BLaER1 (cell line): Measurements from ENCODE around the gene TMEM97.

ENCODE experiments used
- H3K27ac ChIP-seq: shearing (Covaris generic); formaldehyde crosslinking; 2 replicates; pipeline ENCODE4 v1.8.1; 2022
- H3K27me3 ChIP-seq: shearing (Covaris generic); formaldehyde crosslinking; 2 replicates; pipeline ENCODE4 v1.8.1; 2022
- H3K36me3 ChIP-seq: shearing (Covaris generic); formaldehyde crosslinking; 2 replicates; pipeline ENCODE4 v1.8.1; 2022
- H3K4me1 ChIP-seq: shearing (Covaris generic); formaldehyde crosslinking; 2 replicates; pipeline ENCODE4 v1.8.1; 2022
- H3K4me2 ChIP-seq: shearing (Covaris generic); formaldehyde crosslinking; 2 replicates; pipeline ENCODE4 v1.8.1; 2022
- H3K4me3 ChIP-seq: shearing (Covaris generic); formaldehyde crosslinking; 2 replicates; pipeline ENCODE4 v1.8.1; 2022
- H3K9ac ChIP-seq: shearing (Covaris generic); formaldehyde crosslinking; 2 replicates; pipeline ENCODE4 v1.8.1; 2022
- H3K9me3 ChIP-seq: shearing (Covaris generic); formaldehyde crosslinking; 2 replicates; pipeline ENCODE4 v1.8.1; 2022
- H4K20me1 ChIP-seq: shearing (Covaris generic); formaldehyde crosslinking; 2 replicates; pipeline ENCODE4 v1.8.1; 2022
- Cebpa-rat ChIP-seq: shearing (Covaris generic); IDR thresholded peaks from 2 replicates; pipeline ENCODE4 v1.8.1; 2022

The TMEM97 gene

GRCh38 chr17:28369684-28370034 is 50.7 kb downstream of the TMEM97 start:
- H3K4me2 ChIP-seq = no peak overlapping the region
- no peak overlapping the region for H3K9ac ChIP-seq
- H3K27ac ChIP-seq = no peak overlapping the region

GRCh38 chr17:28370035-28370743 is 51.2 kb downstream of the TMEM97 start, which contains the start of gene VTN:
Gene VTN, minus strand, starts transcription at chr17:28370307. Its CDS starts 104 bp downstream, at chr17:28370203.
- TF ChIP-seq Cebpa-rat = no peak
- Histone ChIP-seq H3K4me3 (peak within 1 kb of the TSS; percentile 77), H3K36me3 (peaks cover 15% of the 10 kb centered on the region; the same call in 1 of the 2 replicates), H3K9ac (no peak within 1 kb of the TSS), H3K27me3 (no peaks in the 10 kb centered on the region), H3K4me1 (peaks cover 32% of the 10 kb centered on the region), H3K27ac (no peak within 1 kb of the TSS), H3K4me2 (peak within 1 kb of the TSS; percentile 95), H3K9me3 (no peaks in the 10 kb centered on the region), H4K20me1 (peaks cover 38% of the 10 kb centered on the region)

More at GRCh38 chr17:28369684-28370034, 50.7 kb downstream of the TMEM97 start:
- Histone ChIP-seq H3K27me3 (no peaks in the 10 kb centered on the region), H3K9me3 (no peaks in the 10 kb centered on the region), H4K20me1 (peaks cover 32% of the 10 kb centered on the region), H3K4me3 (no peak overlapping the region), H3K4me1 (peaks cover 32% of the 10 kb centered on the region), H3K36me3 (peaks cover 15% of the 10 kb centered on the region; the same call in 1 of the 2 replicates)
- TF ChIP-seq Cebpa-rat = no peak

- Histone ChIP-seq H3K36me3 (peaks cover 10% of the 10 kb centered on the region; the same call in 1 of the 2 replicates), H3K4me1 (peaks cover 32% of the 10 kb centered on the region), H3K9me3 (no peaks in the 10 kb centered on the region), H3K27me3 (no peaks in the 10 kb centered on the region), H3K4me2 (peak overlapping the region; percentile 95), H3K27ac (no peak overlapping the region), H3K9ac (no peak overlapping the region), H4K20me1 (peaks cover 43% of the 10 kb centered on the region), H3K4me3 (peak overlapping the region; percentile 77)
- no peak for TF ChIP-seq Cebpa-rat
These were observed 51.7 kb downstream of the TMEM97 start for GRCh38 chr17:28370744-28371103.

- no peak for TF ChIP-seq Cebpa-rat
- H3K4me2 ChIP-seq = peak within 1 kb of the TSS; percentile 95
- H3K27me3 ChIP-seq = no peaks in the 10 kb centered on the region
- peak within 1 kb of the TSS; percentile 73 for H3K9ac ChIP-seq
- peaks cover 49% of the 10 kb centered on the region for H4K20me1 ChIP-seq
- peak within 1 kb of the TSS; percentile 77 for H3K4me3 ChIP-seq
- H3K9me3 ChIP-seq = no peaks in the 10 kb centered on the region
- peaks cover 32% of the 10 kb centered on the region for H3K4me1 ChIP-seq
- H3K27ac ChIP-seq = peak within 1 kb of the TSS; percentile 64
- H3K36me3 ChIP-seq = peaks cover 10% of the 10 kb centered on the region; the same call in 1 of the 2 replicates
These were observed 52.5 kb downstream of the TMEM97 start, which contains the start of gene SARM1 for GRCh38 chr17:28371245-28372202. Gene SARM1, plus strand, starts transcription at chr17:28371694. Its CDS starts 339 bp downstream, at chr17:28372033.

- no peaks in the 10 kb centered on the region for H3K27me3 ChIP-seq
- peak overlapping the region; percentile 95 for H3K4me2 ChIP-seq
- peak overlapping the region; percentile 77 for H3K4me3 ChIP-seq
- H3K9ac ChIP-seq = peak overlapping the region; percentile 73
- peak overlapping the region; percentile 64 for H3K27ac ChIP-seq
- peaks cover 32% of the 10 kb centered on the region for H3K4me1 ChIP-seq
- no peaks in the 10 kb centered on the region for H3K9me3 ChIP-seq
- H4K20me1 ChIP-seq = peaks cover 56% of the 10 kb centered on the region
- TF ChIP-seq Cebpa-rat = no peak
- peaks cover 17% of the 10 kb centered on the region; the same call in 1 of the 2 replicates for H3K36me3 ChIP-seq
These were observed 53.4 kb downstream of the TMEM97 start for GRCh38 chr17:28372203-28372944.

- TF ChIP-seq Cebpa-rat = no peak
- peaks cover 61% of the 10 kb centered on the region for H4K20me1 ChIP-seq
- no peaks in the 10 kb centered on the region for H3K27me3 ChIP-seq
- H3K9me3 ChIP-seq = no peaks in the 10 kb centered on the region
- H3K4me2 ChIP-seq = peak overlapping the region; percentile 95
- H3K9ac ChIP-seq = peak overlapping the region; percentile 73; the same call in 1 of the 2 replicates
- H3K27ac ChIP-seq = no peak overlapping the region; the same call in 1 of the 2 replicates
- H3K4me3 ChIP-seq = peak overlapping the region; percentile 77
- H3K36me3 ChIP-seq = peaks cover 22% of the 10 kb centered on the region
- peaks cover 32% of the 10 kb centered on the region for H3K4me1 ChIP-seq
These were observed 53.9 kb downstream of the TMEM97 start for GRCh38 chr17:28372945-28373274.
